NCI-H446 (cell line): Measurements from ENCODE around the gene CDHR2.
"Not testable (repeated sequence)": the region's sequence is repeated elsewhere in the genome, so short reads cannot be mapped to it uniquely, and the experiment has no call there.

ENCODE experiments used
- DNase-seq, 2 experiments: peaks; one replicate each; lab custom pipeline; 2025; lab: John Stamatoyannopoulos, UW

Gene CDHR2

DNA sequence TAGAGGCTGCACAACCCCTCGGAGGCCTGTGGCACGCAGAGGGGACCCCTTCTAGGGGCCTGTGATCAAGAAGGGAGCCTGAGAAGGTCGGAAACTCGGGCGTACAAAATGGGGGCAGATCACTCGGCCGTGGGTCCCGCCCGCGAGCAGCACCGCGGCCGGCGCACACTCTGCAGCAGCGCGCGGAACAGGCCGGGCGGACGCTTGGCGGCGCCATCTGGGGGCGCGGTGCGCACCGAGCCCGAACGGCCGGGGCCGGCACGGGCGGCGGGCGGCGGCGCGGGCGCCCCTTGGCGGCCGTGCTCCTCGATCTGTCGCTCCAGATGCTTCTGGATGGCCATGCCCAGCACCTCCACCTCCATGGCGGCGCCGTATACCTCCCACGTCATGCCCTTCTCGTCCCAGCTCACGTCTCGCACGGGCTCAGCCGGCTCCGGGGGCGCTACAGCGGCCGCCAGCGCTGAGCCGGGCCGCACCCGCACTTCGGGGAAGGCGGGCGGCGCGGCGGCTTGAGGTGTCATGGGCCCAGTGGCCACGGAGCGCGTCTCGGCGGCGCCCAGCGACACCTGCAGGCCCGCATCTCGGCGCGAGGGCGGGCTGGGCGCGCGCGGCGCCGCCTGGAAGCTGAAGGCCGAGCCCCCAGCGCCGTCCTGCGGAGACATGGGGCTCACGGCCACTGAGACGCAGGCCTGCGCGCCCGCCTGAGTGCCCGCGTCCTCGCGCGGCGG is 47.7 kb downstream of the CDHR2 start:
- DNase-seq: no peak

- no peak for DNase-seq
These were observed 48.6 kb downstream of the CDHR2 start for GRCh38 chr5:176597417-176598389.

DNA sequence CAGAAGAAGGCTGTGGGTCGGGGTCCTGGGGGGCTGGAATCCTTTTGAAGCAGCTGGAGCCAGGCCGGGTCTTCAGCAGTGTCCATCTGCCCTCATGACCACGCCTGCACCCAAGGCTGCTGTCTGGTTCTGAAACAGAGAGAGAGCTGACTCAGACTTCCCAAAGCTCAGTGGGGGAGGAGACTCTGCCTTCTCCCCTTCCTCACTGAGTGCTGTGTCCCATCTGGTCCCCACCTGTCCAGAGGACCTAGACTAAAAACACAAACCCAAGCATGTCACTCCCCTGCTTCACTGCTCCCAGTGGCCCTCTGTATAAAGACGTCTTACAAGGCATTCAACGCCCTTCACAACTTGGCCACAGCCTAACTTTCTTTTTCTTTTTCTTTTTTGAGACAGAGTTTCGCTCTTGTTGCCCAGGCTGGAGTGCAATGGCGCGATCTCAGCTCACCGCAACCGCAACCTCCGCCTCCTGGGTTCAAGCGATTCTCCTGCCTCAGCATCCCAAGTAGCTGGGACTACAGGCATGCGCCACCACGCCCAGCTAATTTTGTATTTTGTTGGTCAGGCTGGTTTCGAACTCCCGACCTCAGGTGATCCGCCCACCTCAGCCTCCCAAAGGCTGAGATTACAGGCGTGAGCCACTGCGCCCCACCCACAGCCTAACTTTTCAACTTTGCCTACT is 50.7 kb downstream of the CDHR2 start:
- not testable (repeated sequence) for DNase-seq

DNA sequence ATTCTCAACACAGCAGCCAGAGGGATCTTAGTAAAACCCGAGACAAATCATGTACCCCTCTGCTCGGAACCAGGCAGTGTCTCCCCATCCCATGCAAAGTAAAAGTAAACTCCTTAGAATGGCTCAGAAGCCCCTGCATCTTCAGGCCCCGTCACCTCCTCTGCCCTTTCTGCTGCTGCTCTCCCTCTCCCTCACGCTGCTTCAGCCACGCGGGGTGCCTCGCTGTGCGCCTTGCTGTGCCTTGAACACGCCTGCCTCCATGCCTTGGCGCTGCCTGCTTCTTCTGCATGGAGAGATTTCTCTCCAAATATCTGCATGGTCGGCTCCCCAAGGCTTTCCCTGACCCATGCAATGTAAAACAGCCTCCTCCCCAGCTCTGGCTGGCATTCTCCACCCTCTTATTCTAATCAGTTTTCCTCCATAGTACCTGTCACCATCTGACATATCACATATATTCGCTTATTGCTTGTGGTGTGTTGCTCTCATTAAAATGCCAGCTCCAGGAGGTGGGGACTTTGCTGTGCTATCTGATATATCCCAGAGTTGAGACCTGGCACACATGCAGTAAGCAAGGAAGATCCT is 52.9 kb downstream of the CDHR2 start:
- no peak for DNase-seq

DNA sequence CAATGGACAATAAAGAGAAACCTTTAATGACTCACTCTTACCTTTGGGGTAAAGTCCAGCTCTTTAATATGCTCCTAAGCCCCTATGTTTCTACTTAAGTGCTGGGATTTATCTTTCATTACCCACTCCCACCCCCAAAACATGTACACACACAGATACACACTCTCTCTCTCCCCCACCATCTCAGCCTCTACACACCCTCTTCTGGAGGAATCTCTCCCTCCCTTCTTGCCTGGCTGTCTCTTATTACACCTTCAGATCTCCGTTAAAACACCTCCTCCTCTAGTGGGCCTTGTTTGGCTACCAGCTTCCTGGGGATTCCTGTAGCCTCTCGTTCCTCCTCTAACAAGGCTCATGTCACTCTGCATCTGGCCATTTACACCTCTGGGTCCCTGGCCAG is 53.9 kb downstream of the CDHR2 start:
- no peak for DNase-seq

DNA sequence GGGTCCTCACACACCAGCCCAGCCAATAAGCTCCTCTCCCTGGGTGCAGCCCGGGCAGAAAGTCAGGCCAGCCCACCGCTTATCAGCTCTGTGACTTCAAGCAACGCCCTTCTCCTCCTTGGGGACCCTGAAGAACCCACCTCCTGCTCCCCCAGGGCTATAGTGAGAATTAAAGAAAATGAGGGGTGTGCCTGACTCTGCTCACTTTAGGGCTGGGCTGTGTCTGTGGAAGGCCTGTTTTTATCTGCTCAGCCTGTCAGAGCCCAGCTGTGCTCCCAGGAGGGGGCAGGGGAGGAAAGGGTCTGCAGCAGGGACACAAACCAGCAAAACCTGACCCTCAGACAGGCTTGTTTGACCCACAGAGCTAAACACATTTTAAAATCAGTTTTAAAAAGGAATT is 56.9 kb downstream of the CDHR2 start:
- no peak for DNase-seq

DNA sequence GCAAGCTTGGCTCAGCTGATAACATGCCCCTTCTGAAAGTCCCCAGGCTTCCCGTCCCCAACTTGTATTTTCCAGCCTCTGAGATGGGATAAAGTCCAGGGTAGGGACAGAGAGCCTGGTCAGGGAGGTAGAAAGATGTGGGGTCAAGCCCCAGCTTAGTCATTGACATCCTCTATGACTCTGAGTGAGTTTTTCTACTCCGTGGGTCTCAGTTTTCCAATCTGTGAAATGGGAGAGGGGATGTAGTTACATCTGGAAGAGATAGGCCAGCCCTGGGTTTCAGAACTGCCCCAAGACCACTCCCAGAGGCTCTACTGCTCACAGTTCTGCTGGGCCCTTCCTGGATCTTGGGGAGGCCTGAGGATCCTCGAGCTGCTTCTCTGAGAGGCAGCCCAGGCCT is 57.7 kb downstream of the CDHR2 start:
- no peak for DNase-seq

GRCh38 chr5:176608142-176608705 is 59.1 kb downstream of the CDHR2 start:
- DNase-seq: no peak

GRCh38 chr5:176608937-176609723 is 60.0 kb downstream of the CDHR2 start:
- no peak for DNase-seq

GRCh38 chr5:176609724-176610434 is 60.7 kb downstream of the CDHR2 start, which contains the start of gene GPRIN1:
Gene GPRIN1, minus strand, starts transcription at chr5:176610156. Its CDS starts 10,322 bp downstream, at chr5:176599834.
- DNase-seq: peak in 1 of 2 experiments; percentile 76

DNA sequence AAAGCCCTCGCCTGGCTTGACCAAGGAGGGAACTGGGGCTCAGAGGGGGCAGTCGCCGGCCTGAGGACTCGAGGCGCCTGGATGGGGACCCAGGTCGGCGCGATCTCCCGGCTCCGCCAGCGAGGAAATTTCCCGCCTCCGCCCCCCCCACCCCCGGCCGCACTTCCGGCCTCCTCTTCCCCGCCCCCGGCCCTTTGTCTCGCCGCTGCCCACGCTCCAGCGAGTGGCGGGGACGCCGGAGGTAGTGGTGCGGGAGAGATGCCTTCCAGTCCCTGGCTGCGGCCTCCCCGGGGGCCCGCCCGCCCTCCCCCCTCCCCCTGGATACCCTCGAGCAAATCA is 61.3 kb downstream of the CDHR2 start:
- peak in 1 of 2 experiments; percentile 52 for DNase-seq

- no peak for DNase-seq
These were observed 62.3 kb downstream of the CDHR2 start for GRCh38 chr5:176611435-176611834.

GRCh38 chr5:176612008-176612407 is 62.9 kb downstream of the CDHR2 start:
- DNase-seq: no peak

GRCh38 chr5:176612855-176613254 is 63.7 kb downstream of the CDHR2 start:
- DNase-seq: no peak

DNA sequence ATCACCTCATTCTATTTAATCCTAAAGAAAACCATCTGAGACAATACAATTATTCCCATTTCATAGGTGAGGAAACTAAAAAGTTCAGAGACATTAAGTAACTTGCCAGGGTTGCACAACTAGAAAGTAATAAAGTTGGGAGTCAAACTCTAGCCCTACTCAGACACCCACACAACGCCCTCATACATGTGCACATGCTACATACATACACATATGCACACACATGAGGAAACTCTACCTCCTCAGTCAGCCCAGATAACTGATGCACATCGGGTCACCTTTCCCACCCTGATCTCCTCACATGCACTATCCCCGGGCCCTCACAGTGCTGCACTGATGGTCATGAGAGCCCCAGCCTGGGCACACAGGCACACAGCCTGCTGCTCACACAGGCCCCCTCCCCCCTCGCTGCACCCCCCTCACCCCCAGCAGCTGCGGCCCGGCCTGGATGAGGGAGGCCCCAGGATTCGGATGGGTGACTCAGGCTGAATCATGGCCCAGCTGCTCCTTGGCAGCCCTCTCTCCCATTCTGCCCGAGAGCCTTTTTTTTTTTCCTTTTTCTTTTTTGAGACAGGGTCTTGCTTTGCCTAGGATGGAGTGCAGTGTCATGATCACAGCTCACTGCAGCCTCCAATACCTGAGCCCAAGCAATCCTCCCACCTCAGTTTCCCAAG is 65.8 kb downstream of the CDHR2 start:
- peak in 1 of 2 experiments; percentile 84 for DNase-seq

DNA sequence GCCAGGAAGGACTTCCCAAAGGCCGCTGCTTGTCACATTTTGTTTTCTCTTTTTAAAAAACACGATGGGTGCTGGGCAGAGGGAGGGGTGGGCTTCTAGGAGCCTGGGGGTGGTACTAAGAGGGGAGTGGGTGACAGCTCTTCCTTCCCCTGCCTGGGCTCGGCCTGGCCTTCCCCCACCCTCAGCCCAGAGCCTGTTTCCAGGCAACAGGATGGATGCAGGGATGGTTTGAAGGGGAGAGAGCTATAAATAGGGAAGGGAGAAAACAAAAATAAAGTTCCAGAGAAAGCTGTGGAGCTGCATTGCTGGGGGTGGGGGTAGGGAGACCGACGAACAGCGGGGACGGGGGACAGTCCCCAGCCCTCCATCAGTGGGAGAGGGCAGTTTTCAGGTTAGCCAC is 67.4 kb downstream of the CDHR2 start:
- DNase-seq: no peak

DNA sequence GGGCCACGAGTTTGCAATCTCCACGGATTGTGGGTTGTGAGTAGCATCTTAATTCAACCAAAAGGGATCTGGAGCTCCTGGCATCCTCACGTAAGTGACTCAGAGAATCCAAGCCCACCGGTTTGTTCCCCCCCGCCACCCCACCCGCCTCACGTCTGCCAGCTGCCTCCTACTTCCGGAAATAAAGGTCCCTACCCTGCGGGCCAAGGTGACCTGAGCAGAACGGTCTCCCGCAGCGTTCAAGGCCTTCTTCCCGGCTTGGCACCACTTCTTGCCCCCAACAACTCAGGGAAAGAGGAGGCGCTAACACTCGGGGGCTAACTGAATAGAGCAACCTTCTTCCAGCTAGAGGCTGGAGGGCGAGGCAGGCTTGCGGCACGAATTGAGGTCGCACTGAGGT is 69.6 kb downstream of the CDHR2 start:
- no peak for DNase-seq

DNA sequence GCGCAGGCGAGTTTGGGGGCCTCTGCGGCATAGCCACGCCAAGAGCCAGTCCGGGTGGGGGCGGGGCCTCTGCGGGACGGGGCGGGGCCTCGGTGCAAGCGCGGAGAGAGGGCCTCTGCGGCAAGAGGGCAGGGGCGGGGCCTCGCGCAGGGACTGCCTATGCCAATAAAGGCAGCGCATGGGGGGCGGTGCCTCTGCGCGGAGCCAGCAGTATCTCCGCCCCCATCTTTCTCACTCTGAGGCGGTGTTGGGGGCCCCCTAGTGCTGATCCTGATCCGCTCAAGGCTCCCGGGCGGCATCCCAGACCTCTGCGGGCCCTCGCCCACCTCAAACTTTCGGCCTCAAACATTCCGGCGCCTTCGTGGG is 70.0 kb downstream of the CDHR2 start:
- DNase-seq: no peak

DNA sequence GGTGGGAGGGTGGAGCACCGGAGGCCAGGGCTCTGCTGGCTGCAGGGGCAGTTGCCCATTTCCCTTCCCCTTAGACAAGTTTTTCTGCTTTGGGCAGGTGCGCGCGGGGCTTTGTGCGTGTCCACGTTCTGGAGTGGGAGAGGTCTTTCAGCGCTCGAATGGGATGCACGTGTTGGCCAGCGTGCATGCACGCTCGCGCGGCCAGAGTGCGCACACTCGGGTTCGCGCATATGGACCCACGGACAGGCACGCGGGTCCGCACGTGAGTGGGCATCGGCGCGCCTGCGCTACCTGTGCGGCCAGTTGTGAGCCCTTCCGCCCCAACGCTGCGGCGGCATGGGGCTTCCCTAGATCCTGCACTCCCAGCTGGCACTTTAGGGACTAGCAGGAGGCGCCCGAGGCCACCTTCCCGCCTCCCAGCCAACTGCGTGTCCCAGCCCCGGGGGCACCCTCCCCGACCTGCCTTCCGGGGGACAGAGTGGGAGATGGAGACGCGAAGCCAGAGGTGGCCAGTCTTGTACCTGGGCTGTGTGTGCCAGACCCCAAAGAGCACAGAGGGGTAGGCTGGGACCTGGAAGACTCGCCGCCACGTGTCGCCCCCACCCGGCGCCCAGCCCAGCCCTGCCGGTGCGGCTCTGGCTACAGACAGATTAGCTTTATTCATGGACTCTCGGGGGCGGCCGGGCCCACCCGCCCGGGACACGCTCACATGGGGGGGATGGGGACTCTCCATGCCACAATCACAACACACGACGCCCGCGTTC is 70.6 kb downstream of the CDHR2 start:
- no peak for DNase-seq
